Measurements from ENCODE around the gene USP1.

Gene USP1

GRCh38 chr1:62436466-62437272, at the start of gene USP1:
TSS of gene USP1 (plus strand) at chr1:62437049. CDS start at chr1:62439868, 2,819 bp downstream.
- peak; percentile 100 for DNase-seq

GRCh38 chr1:62389531-62389930, 47.3 kb upstream of the USP1 start:
- DNase-seq, result no peak

- no peak for DNase-seq
Observed at GRCh38 chr1:62390071-62390470, 46.8 kb upstream of the USP1 start.

- no peak for DNase-seq
Observed at GRCh38 chr1:62391369-62391971, 45.4 kb upstream of the USP1 start.

GRCh38 chr1:62392951-62393350, 43.9 kb upstream of the USP1 start:
- DNase-seq, result no peak

GRCh38 chr1:62394646-62395045, 42.2 kb upstream of the USP1 start:
- DNase-seq, result no peak

GRCh38 chr1:62395291-62395690, 41.6 kb upstream of the USP1 start:
- DNase-seq, result no peak

- DNase-seq, result no peak
Observed at GRCh38 chr1:62396871-62397270, 40.0 kb upstream of the USP1 start.

GRCh38 chr1:62397301-62397700, 39.5 kb upstream of the USP1 start:
- no peak for DNase-seq

GRCh38 chr1:62398377-62398776, 38.5 kb upstream of the USP1 start:
- no peak for DNase-seq

- DNase-seq, result no peak
Observed at GRCh38 chr1:62401034-62401760, 35.7 kb upstream of the USP1 start.

- no peak for DNase-seq
Observed at GRCh38 chr1:62405247-62405646, 31.6 kb upstream of the USP1 start.

- no peak for DNase-seq
Observed at GRCh38 chr1:62406576-62406975, 30.3 kb upstream of the USP1 start.

GRCh38 chr1:62407398-62408009, 29.3 kb upstream of the USP1 start:
- peak; percentile 60 for DNase-seq

GRCh38 chr1:62415687-62416086, 21.2 kb upstream of the USP1 start:
- no peak for DNase-seq

GRCh38 chr1:62417351-62417999, 19.4 kb upstream of the USP1 start:
- DNase-seq, result no peak

- no peak for DNase-seq
Observed at GRCh38 chr1:62420214-62420613, 16.6 kb upstream of the USP1 start.

GRCh38 chr1:62423580-62424242, 13.1 kb upstream of the USP1 start:
- no peak for DNase-seq

GRCh38 chr1:62424411-62424810, 12.4 kb upstream of the USP1 start:
- DNase-seq, result no peak

GRCh38 chr1:62425041-62425440, 11.8 kb upstream of the USP1 start:
- no peak for DNase-seq

GRCh38 chr1:62426237-62426636, 10.6 kb upstream of the USP1 start:
- DNase-seq, result no peak

- no peak for DNase-seq
Observed at GRCh38 chr1:62426794-62427193, 10.1 kb upstream of the USP1 start.

Measured in NCI-H1105 treated with DMSO at 0.1 percent for 48 hours (cell line).